ENCODE measurements around the gene FHOD1. TPM values are rescaled to one million over a fixed set of nuclear protein-coding genes. Genes with fewer than 3 reads are reported as not detected.
A peak's percentile ranks its signal among the peaks of the same experiment; 100 is the strongest.

Gene FHOD1
- total and polyA plus RNA-seq, 9 of the 15 experiments (the other 6 are each of a cell fraction or from before 2014, with no cell fraction given), result 18.7 to 126 (median 32.3) TPM

DNA sequence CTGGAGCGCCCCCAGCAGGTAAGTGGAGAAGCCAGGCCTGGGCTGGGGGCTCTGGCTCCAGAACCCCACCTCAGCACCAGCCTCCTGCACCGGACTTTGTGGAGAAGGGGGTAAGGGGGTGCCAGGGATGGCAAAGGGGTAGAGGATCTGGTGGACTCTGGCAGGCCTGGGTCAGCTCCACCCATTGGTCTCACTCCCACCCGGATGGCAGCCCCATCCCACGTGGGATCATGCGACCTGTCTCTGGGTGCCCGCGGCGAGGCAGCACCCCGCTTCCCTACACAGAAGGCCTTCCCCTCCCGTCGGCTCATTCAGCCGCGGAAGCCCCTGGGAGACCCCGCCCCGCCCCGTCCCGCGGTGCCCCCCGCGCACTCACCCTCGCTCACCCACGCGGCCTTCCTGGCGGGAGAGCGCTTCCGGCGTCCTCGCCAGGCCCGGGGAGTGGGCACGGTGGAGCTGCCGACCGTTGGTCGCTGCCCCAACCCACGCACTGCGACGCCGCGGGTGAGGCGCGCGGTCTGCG is 31.6 kb upstream of the FHOD1 start (continued):
- TF ChIP-seq, protein P1, sequence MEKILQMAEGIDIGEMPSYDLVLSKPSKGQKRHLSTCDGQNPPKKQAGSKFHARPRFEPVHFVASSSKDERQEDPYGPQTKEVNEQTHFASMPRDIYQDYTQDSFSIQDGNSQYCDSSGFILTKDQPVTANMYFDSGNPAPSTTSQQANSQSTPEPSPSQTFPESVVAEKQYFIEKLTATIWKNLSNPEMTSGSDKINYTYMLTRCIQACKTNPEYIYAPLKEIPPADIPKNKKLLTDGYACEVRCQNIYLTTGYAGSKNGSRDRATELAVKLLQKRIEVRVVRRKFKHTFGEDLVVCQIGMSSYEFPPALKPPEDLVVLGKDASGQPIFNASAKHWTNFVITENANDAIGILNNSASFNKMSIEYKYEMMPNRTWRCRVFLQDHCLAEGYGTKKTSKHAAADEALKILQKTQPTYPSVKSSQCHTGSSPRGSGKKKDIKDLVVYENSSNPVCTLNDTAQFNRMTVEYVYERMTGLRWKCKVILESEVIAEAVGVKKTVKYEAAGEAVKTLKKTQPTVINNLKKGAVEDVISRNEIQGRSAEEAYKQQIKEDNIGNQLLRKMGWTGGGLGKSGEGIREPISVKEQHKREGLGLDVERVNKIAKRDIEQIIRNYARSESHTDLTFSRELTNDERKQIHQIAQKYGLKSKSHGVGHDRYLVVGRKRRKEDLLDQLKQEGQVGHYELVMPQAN (IDR thresholded peaks at IDR 0.05; ENCODE audit: borderline replicate concordance), result peak; percentile 85; the same call in 1 of the 2 replicates
- peak; percentile 71 for TF ChIP-seq ZFX (CRISPR knock-in tag; IDR thresholded peaks at IDR 0.05)
- TF ChIP-seq SIN3A (IDR thresholded peaks at IDR 0.05; ENCODE audit: borderline replicate concordance in 2 of 2, control insufficient read depth in 1 of 2, low read depth in 2 of 2, low read length in 2 of 2), result peak in 1 of 2 experiments; percentile 25; a peak in 1 of 4 replicates
- TF ChIP-seq TBL1XR1 (IDR thresholded peaks at IDR 0.05; ENCODE audit: low read length in 2 of 2), result 0 out of 4 replicates have a peak, but pooled peaks of 1 of the 2 experiments have one; percentile 21
- peak; percentile 66; the same call in 1 of the 2 replicates for TF ChIP-seq PHF8 (IDR thresholded peaks at IDR 0.05; ENCODE audit: borderline replicate concordance, low read length)
- TF ChIP-seq, protein P2, sequence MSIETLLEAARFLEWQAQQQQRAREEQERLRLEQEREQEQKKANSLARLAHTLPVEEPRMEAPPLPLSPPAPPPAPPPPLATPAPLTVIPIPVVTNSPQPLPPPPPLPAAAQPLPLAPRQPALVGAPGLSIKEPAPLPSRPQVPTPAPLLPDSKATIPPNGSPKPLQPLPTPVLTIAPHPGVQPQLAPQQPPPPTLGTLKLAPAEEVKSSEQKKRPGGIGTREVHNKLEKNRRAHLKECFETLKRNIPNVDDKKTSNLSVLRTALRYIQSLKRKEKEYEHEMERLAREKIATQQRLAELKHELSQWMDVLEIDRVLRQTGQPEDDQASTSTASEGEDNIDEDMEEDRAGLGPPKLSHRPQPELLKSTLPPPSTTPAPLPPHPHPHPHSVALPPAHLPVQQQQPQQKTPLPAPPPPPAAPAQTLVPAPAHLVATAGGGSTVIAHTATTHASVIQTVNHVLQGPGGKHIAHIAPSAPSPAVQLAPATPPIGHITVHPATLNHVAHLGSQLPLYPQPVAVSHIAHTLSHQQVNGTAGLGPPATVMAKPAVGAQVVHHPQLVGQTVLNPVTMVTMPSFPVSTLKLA (conservative IDR thresholded peaks at IDR 0.05), result peak; percentile 78 to 80
- no peak for TF ChIP-seq ZNF436 (CRISPR knock-in tag; IDR thresholded peaks at IDR 0.05)
- TF ChIP-seq, protein P3, sequence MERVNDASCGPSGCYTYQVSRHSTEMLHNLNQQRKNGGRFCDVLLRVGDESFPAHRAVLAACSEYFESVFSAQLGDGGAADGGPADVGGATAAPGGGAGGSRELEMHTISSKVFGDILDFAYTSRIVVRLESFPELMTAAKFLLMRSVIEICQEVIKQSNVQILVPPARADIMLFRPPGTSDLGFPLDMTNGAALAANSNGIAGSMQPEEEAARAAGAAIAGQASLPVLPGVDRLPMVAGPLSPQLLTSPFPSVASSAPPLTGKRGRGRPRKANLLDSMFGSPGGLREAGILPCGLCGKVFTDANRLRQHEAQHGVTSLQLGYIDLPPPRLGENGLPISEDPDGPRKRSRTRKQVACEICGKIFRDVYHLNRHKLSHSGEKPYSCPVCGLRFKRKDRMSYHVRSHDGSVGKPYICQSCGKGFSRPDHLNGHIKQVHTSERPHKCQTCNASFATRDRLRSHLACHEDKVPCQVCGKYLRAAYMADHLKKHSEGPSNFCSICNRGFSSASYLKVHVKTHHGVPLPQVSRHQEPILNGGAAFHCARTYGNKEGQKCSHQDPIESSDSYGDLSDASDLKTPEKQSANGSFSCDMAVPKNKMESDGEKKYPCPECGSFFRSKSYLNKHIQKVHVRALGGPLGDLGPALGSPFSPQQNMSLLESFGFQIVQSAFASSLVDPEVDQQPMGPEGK (CRISPR knock-in tag; IDR thresholded peaks at IDR 0.05; ENCODE audit: borderline replicate concordance), result no peak
- TF ChIP-seq, protein P4, sequence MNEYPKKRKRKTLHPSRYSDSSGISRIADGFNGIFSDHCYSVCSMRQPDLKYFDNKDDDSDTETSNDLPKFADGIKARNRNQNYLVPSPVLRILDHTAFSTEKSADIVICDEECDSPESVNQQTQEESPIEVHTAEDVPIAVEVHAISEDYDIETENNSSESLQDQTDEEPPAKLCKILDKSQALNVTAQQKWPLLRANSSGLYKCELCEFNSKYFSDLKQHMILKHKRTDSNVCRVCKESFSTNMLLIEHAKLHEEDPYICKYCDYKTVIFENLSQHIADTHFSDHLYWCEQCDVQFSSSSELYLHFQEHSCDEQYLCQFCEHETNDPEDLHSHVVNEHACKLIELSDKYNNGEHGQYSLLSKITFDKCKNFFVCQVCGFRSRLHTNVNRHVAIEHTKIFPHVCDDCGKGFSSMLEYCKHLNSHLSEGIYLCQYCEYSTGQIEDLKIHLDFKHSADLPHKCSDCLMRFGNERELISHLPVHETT (CRISPR knock-in tag; conservative IDR thresholded peaks at IDR 0.05 in 1 of 2, IDR thresholded peaks at IDR 0.05 in 1 of 2), result no peak
- TF ChIP-seq RBFOX2 (IDR thresholded peaks at IDR 0.05; ENCODE audit: low read depth, low read length), result peak; percentile 55; the same call in 1 of the 2 replicates
- 0 out of 2 replicates have a peak, but pooled peaks have one; percentile 53 for TF ChIP-seq SIN3B (IDR thresholded peaks at IDR 0.05; ENCODE audit: low read depth)
- peak; percentile 81 for TF ChIP-seq SAP30 (IDR thresholded peaks at IDR 0.05; ENCODE audit: borderline replicate concordance, insufficient read depth, low read depth, low read length, poor library complexity, severe bottlenecking)
- TF ChIP-seq, protein P5, sequence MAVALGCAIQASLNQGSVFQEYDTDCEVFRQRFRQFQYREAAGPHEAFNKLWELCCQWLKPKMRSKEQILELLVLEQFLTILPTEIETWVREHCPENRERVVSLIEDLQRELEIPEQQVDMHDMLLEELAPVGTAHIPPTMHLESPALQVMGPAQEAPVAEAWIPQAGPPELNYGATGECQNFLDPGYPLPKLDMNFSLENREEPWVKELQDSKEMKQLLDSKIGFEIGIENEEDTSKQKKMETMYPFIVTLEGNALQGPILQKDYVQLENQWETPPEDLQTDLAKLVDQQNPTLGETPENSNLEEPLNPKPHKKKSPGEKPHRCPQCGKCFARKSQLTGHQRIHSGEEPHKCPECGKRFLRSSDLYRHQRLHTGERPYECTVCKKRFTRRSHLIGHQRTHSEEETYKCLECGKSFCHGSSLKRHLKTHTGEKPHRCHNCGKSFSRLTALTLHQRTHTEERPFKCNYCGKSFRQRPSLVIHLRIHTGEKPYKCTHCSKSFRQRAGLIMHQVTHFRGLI (CRISPR knock-in tag; IDR thresholded peaks at IDR 0.05), result no peak
- TF ChIP-seq STAG1 (CRISPR knock-in tag; IDR thresholded peaks at IDR 0.05; ENCODE audit: borderline replicate concordance), result no peak
- TF ChIP-seq RB1 (IDR thresholded peaks at IDR 0.05; ENCODE audit: low read depth), result 0 out of 2 replicates have a peak, but pooled peaks have one; percentile 18
- TF ChIP-seq BRD9 (IDR thresholded peaks at IDR 0.05; ENCODE audit: low read depth, partially characterized antibody), result peak; percentile 57

Measured in K562 (cell line).